GM23338 (cell line): ENCODE results near the gene MAN2A2. TPM values are rescaled to one million over a fixed set of nuclear protein-coding genes. Genes with fewer than 3 reads are reported as not detected.

Experiments
- ATAC-seq: fragments of 200-7000 bp; cut with Tn5 transposase; 3 replicates; pipeline ENCODE4 v1.9.1; 2020
- DNase-seq: peaks from one replicate; pipeline ENCODE4 v3.0.0-alpha.2; 2015; ENCODE audit warnings: low spot score
- H2AFZ ChIP-seq: fragments of 200-600 bp; sonication (generic); 2 replicates; pipeline ENCODE4 v1.8.0; 2016; ENCODE audit warnings: antibody characterized with exemption, mild to moderate bottlenecking, moderate library complexity
- H3F3A ChIP-seq: fragments of 200-600 bp; sonication (generic); replicated peaks from 2 replicates; pipeline ENCODE4 v1.8.0; 2017; ENCODE audit warnings: antibody characterized with exemption, mixed run types, low read depth
- H3K27ac ChIP-seq: fragments of 200-600 bp; sonication (generic); 2 replicates; pipeline ENCODE4 v1.6.1; 2016; ENCODE audit warnings: low read depth
- H3K27me3 ChIP-seq: fragments of 200-600 bp; sonication (generic); 2 replicates; pipeline ENCODE4 v1.8.0; 2016; ENCODE audit warnings: mild to moderate bottlenecking, mixed run types, moderate library complexity; ENCODE audit not compliant: insufficient read depth
- H3K36me3 ChIP-seq: fragments of 200-600 bp; sonication (generic); 2 replicates; pipeline ENCODE4 v1.8.0; 2016; ENCODE audit warnings: mild to moderate bottlenecking; ENCODE audit not compliant: insufficient read depth
- H3K4me1 ChIP-seq: fragments of 200-600 bp; sonication (generic); 2 replicates; pipeline ENCODE4 v1.8.0; 2016; ENCODE audit warnings: mild to moderate bottlenecking, moderate library complexity; ENCODE audit not compliant: insufficient read depth
- H3K4me2 ChIP-seq: fragments of 200-600 bp; sonication (generic); 2 replicates; pipeline ENCODE4 v1.7.1; 2017; ENCODE audit warnings: mixed run types
- H3K4me3 ChIP-seq: fragments of 200-600 bp; sonication (generic); 2 replicates; pipeline ENCODE4 v1.6.1; 2016; ENCODE audit warnings: mixed run types
- H3K79me2 ChIP-seq: fragments of 200-600 bp; sonication (generic); replicated peaks from 2 replicates; pipeline ENCODE4 v1.8.0; 2017; ENCODE audit warnings: mild to moderate bottlenecking; ENCODE audit not compliant: insufficient read depth
- H3K9me2 ChIP-seq: fragments of 200-600 bp; sonication (generic); 2 replicates; pipeline ENCODE4 v1.8.0; 2017; ENCODE audit not compliant: insufficient read depth
- H4K20me1 ChIP-seq: fragments of 200-600 bp; sonication (generic); replicated peaks from 2 replicates; pipeline ENCODE4 v1.8.0; 2017; ENCODE audit warnings: mild to moderate bottlenecking; ENCODE audit not compliant: insufficient read depth
- H3K27ac Mint-ChIP-seq: 2 replicates; pipeline ENCODE4 v1.8.0; 2020; ENCODE audit warnings: inconsistent platforms, mild to moderate bottlenecking, moderate library complexity, mixed read lengths
- H3K27me3 Mint-ChIP-seq: 3 replicates; pipeline ENCODE4 v1.8.0; 2022; ENCODE audit warnings: low read depth, mild to moderate bottlenecking, moderate library complexity, mixed read lengths, inconsistent platforms; ENCODE audit not compliant: insufficient read depth, poor library complexity
- H3K36me3 Mint-ChIP-seq: 3 replicates; pipeline ENCODE4 v1.8.0; 2021; ENCODE audit warnings: low read depth, mild to moderate bottlenecking, inconsistent platforms, moderate library complexity, mixed read lengths
- H3K4me1 Mint-ChIP-seq: 3 replicates; pipeline ENCODE4 v1.8.0; 2020; ENCODE audit warnings: mild to moderate bottlenecking, inconsistent platforms, mixed read lengths
- H3K4me3 Mint-ChIP-seq: 3 replicates; pipeline ENCODE4 v1.8.0; 2021; ENCODE audit warnings: moderate library complexity, mild to moderate bottlenecking, inconsistent platforms, mixed read lengths
- H3K9me3 Mint-ChIP-seq: 3 replicates; pipeline ENCODE4 v1.8.0; 2020; ENCODE audit warnings: moderate library complexity, mild to moderate bottlenecking, inconsistent platforms, mixed read lengths
- CREB1 ChIP-seq: fragments of 250-450 bp; sonication (Bioruptor Pico); IDR thresholded peaks from 2 replicates; pipeline ENCODE4 v1.5.0; 2020; ENCODE audit warnings: low read depth, mild to moderate bottlenecking, moderate library complexity
- EZH2 ChIP-seq: fragments of 200-600 bp; sonication (generic); IDR thresholded peaks from one replicate; pipeline ENCODE4 v1.8.0; 2017; ENCODE audit warnings: antibody characterized with exemption, mild to moderate bottlenecking, low read depth; ENCODE audit not compliant: unreplicated experiment
- EZH2phosphoT487 ChIP-seq: fragments of 200-600 bp; sonication (generic); IDR thresholded peaks from one replicate; pipeline ENCODE4 v1.8.1; 2018; ENCODE audit warnings: antibody characterized with exemption; ENCODE audit not compliant: unreplicated experiment
- JUNB ChIP-seq: IDR thresholded peaks from one replicate; pipeline ENCODE4 v1.6.1; 2016; ENCODE audit warnings: antibody characterized with exemption; ENCODE audit not compliant: unreplicated experiment
- NANOG ChIP-seq: IDR thresholded peaks from 2 replicates; pipeline ENCODE4 v1.6.1; 2016; ENCODE audit warnings: antibody characterized with exemption, borderline replicate concordance
- POLR2AphosphoS5 ChIP-seq: IDR thresholded peaks from 2 replicates; pipeline ENCODE4 v1.6.1; 2016; ENCODE audit warnings: antibody characterized with exemption, low read depth
- REST ChIP-seq: IDR thresholded peaks from one replicate; pipeline ENCODE4 v1.6.1; 2018; ENCODE audit warnings: antibody characterized with exemption; ENCODE audit not compliant: unreplicated experiment
- STAT1 ChIP-seq: IDR thresholded peaks from one replicate; pipeline ENCODE4 v1.6.1; 2016; ENCODE audit warnings: antibody characterized with exemption; ENCODE audit not compliant: unreplicated experiment
- ZNF114 ChIP-seq: fragments of 250-450 bp; sonication (Bioruptor Pico); IDR thresholded peaks from 2 replicates; pipeline ENCODE4 v1.5.0; 2020; ENCODE audit warnings: mild to moderate bottlenecking, moderate library complexity
- ZNF331 ChIP-seq: fragments of 250-450 bp; sonication (Bioruptor Pico); IDR thresholded peaks from 2 replicates; pipeline ENCODE4 v1.5.0; 2020; ENCODE audit warnings: low read depth, mild to moderate bottlenecking, moderate library complexity
- polyA plus RNA-seq: library from polyadenylated mRNA; unstranded; fragments of >200 nt; fragmentation: Nextera tagmentation; extraction: Ambion mirVana; gene quantifications from 2 replicates; pipeline ENCODE4 v1.2.1, GENCODE V29; 2016
- total RNA-seq: library from RNA; depleted of rRNA; stranded (reverse); fragments of >200 nt; shearing (Covaris generic); gene quantifications from 2 replicates; pipeline ENCODE4 v1.2.3, GENCODE V29; 2014
- TF ChIP-seq, protein P1 (sequence below), 2 experiments: fragments of 200-600 bp in 1 of 2; sonication (generic) in 1 of 2; conservative IDR thresholded peaks; 2 replicates each; pipeline versions ENCODE4 v1.5.1 to v1.6.1; 2016 to 2017; ENCODE audit warnings: antibody characterized with exemption in 2 of 2, low read depth in 2 of 2, mild to moderate bottlenecking in 2 of 2, moderate library complexity in 1 of 2
- TF ChIP-seq, protein P2 (sequence below): IDR thresholded peaks from 2 replicates; pipeline ENCODE4 v1.6.1; 2016; ENCODE audit warnings: antibody characterized with exemption
- TF ChIP-seq, protein P3 (sequence below): fragments of 250-450 bp; sonication (Bioruptor Pico); IDR thresholded peaks from 2 replicates; pipeline ENCODE4 v1.5.0; 2020; ENCODE audit warnings: mild to moderate bottlenecking, moderate library complexity

MAN2A2 gene
- total and polyA plus RNA-seq, 2 experiments from 2014 or later: 8.2 to 17.1 TPM

GRCh38 chr15:90962021-90962420 lies 58.9 kb downstream of the MAN2A2 start:
- no peak overlapping the region for H3K4me3 Mint-ChIP-seq
- ATAC-seq: no peak
- H3K36me3 Mint-ChIP-seq: peaks cover 65% of the 10 kb centered on the region
- peaks cover 6% of the 10 kb centered on the region for H3K4me1 Mint-ChIP-seq
- no peak overlapping the region for H3K27ac ChIP-seq
- H3K4me3 ChIP-seq: no peak overlapping the region
- H3K27ac Mint-ChIP-seq: no peak overlapping the region
- H3K4me2 ChIP-seq: no peak overlapping the region
- no peak overlapping the region for H2AFZ ChIP-seq
- peaks cover 28% of the 10 kb centered on the region for H3K36me3 ChIP-seq
- H3K4me1 ChIP-seq: peaks cover 3% of the 10 kb centered on the region; the same call in 1 of the 2 replicates
- no peaks in the 10 kb centered on the region; the same call in 1 of the 2 replicates for H3K79me2 ChIP-seq
- TF ChIP-seq STAT1 (no peak), POLR2AphosphoS5 (no peak), EZH2 (no peak), EZH2phosphoT487 (no peak), JUNB (no peak), NANOG (no peak), CREB1 (CRISPR knock-in tag) (no peak), ZNF331 (CRISPR knock-in tag) (no peak), REST (no peak), ZNF114 (CRISPR knock-in tag) (no peak)
- TF ChIP-seq, protein P1, sequence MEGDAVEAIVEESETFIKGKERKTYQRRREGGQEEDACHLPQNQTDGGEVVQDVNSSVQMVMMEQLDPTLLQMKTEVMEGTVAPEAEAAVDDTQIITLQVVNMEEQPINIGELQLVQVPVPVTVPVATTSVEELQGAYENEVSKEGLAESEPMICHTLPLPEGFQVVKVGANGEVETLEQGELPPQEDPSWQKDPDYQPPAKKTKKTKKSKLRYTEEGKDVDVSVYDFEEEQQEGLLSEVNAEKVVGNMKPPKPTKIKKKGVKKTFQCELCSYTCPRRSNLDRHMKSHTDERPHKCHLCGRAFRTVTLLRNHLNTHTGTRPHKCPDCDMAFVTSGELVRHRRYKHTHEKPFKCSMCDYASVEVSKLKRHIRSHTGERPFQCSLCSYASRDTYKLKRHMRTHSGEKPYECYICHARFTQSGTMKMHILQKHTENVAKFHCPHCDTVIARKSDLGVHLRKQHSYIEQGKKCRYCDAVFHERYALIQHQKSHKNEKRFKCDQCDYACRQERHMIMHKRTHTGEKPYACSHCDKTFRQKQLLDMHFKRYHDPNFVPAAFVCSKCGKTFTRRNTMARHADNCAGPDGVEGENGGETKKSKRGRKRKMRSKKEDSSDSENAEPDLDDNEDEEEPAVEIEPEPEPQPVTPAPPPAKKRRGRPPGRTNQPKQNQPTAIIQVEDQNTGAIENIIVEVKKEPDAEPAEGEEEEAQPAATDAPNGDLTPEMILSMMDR (conservative IDR thresholded peaks at IDR 0.05; ENCODE audit: low read depth in 2 of 2): no peak
- TF ChIP-seq, protein P2, sequence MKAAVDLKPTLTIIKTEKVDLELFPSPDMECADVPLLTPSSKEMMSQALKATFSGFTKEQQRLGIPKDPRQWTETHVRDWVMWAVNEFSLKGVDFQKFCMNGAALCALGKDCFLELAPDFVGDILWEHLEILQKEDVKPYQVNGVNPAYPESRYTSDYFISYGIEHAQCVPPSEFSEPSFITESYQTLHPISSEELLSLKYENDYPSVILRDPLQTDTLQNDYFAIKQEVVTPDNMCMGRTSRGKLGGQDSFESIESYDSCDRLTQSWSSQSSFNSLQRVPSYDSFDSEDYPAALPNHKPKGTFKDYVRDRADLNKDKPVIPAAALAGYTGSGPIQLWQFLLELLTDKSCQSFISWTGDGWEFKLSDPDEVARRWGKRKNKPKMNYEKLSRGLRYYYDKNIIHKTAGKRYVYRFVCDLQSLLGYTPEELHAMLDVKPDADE: no peak
- TF ChIP-seq, protein P3, sequence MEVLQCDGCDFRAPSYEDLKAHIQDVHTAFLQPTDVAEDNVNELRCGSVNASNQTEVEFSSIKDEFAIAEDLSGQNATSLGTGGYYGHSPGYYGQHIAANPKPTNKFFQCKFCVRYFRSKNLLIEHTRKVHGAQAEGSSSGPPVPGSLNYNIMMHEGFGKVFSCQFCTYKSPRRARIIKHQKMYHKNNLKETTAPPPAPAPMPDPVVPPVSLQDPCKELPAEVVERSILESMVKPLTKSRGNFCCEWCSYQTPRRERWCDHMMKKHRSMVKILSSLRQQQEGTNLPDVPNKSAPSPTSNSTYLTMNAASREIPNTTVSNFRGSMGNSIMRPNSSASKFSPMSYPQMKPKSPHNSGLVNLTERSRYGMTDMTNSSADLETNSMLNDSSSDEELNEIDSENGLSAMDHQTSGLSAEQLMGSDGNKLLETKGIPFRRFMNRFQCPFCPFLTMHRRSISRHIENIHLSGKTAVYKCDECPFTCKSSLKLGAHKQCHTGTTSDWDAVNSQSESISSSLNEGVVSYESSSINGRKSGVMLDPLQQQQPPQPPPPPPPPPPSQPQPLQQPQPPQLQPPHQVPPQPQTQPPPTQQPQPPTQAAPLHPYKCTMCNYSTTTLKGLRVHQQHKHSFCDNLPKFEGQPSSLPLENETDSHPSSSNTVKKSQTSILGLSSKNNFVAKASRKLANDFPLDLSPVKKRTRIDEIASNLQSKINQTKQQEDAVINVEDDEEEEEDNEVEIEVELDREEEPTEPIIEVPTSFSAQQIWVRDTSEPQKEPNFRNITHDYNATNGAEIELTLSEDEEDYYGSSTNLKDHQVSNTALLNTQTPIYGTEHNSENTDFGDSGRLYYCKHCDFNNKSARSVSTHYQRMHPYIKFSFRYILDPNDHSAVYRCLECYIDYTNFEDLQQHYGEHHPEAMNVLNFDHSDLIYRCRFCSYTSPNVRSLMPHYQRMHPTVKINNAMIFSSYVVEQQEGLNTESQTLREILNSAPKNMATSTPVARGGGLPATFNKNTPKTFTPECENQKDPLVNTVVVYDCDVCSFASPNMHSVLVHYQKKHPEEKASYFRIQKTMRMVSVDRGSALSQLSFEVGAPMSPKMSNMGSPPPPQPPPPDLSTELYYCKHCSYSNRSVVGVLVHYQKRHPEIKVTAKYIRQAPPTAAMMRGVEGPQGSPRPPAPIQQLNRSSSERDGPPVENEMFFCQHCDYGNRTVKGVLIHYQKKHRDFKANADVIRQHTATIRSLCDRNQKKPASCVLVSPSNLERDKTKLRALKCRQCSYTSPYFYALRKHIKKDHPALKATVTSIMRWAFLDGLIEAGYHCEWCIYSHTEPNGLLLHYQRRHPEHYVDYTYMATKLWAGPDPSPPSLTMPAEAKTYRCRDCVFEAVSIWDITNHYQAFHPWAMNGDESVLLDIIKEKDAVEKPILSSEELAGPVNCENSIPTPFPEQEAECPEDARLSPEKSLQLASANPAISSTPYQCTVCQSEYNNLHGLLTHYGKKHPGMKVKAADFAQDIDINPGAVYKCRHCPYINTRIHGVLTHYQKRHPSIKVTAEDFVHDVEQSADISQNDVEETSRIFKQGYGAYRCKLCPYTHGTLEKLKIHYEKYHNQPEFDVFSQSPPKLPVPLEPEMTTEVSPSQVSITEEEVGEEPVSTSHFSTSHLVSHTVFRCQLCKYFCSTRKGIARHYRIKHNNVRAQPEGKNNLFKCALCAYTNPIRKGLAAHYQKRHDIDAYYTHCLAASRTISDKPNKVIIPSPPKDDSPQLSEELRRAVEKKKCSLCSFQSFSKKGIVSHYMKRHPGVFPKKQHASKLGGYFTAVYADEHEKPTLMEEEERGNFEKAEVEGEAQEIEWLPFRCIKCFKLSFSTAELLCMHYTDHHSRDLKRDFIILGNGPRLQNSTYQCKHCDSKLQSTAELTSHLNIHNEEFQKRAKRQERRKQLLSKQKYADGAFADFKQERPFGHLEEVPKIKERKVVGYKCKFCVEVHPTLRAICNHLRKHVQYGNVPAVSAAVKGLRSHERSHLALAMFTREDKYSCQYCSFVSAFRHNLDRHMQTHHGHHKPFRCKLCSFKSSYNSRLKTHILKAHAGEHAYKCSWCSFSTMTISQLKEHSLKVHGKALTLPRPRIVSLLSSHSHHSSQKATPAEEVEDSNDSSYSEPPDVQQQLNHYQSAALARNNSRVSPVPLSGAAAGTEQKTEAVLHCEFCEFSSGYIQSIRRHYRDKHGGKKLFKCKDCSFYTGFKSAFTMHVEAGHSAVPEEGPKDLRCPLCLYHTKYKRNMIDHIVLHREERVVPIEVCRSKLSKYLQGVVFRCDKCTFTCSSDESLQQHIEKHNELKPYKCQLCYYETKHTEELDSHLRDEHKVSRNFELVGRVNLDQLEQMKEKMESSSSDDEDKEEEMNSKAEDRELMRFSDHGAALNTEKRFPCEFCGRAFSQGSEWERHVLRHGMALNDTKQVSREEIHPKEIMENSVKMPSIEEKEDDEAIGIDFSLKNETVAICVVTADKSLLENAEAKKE (CRISPR knock-in tag): no peak
- H3K9me3 Mint-ChIP-seq: no peaks in the 10 kb centered on the region
- no peaks in the 10 kb centered on the region; the same call in 1 of the 2 replicates for H3F3A ChIP-seq
- H3K27me3 Mint-ChIP-seq: peaks cover 20% of the 10 kb centered on the region
- peaks cover 11% of the 10 kb centered on the region; the same call in 1 of the 2 replicates for H4K20me1 ChIP-seq
- DNase-seq: no peak
- H3K27me3 ChIP-seq: no peaks in the 10 kb centered on the region
- H3K9me2 ChIP-seq: no peaks in the 10 kb centered on the region
